Measurements from ENCODE around the gene CCDC12.

Gene CCDC12

GRCh38 chr3:46883830-46884185, 92.7 kb downstream of the CCDC12 start:
- TF ChIP-seq CTCF (conservative IDR thresholded peaks at IDR 0.05) (no peak), ZFX (IDR thresholded peaks at IDR 0.05) (no peak)
- H3K27ac ChIP-seq: no peak overlapping the region

- TF ChIP-seq CTCF (conservative IDR thresholded peaks at IDR 0.05): no peak
- no peak for TF ChIP-seq ZFX (IDR thresholded peaks at IDR 0.05)
- H3K27ac ChIP-seq: no peak overlapping the region
These were observed 93.3 kb downstream of the CCDC12 start for GRCh38 chr3:46883054-46883829.

GRCh38 chr3:46882377-46883053, 94.0 kb downstream of the CCDC12 start:
- no peak overlapping the region for H3K27ac ChIP-seq
- TF ChIP-seq ZFX (IDR thresholded peaks at IDR 0.05): no peak
- TF ChIP-seq CTCF (conservative IDR thresholded peaks at IDR 0.05): no peak

- no peak overlapping the region for H3K27ac ChIP-seq
- no peak for TF ChIP-seq CTCF (conservative IDR thresholded peaks at IDR 0.05)
- no peak for TF ChIP-seq ZFX (IDR thresholded peaks at IDR 0.05)
These were observed 94.8 kb downstream of the CCDC12 start for GRCh38 chr3:46881596-46882376.

- no peak for TF ChIP-seq ZFX (IDR thresholded peaks at IDR 0.05)
These were observed 95.5 kb downstream of the CCDC12 start for GRCh38 chr3:46880884-46881595.

GRCh38 chr3:46878781-46879436, 97.6 kb downstream of the CCDC12 start:
- TF ChIP-seq ZFX (IDR thresholded peaks at IDR 0.05): no peak
- no peak for TF ChIP-seq CTCF (conservative IDR thresholded peaks at IDR 0.05)
- no peak overlapping the region for H3K27ac ChIP-seq

More at GRCh38 chr3:46880884-46881595, 95.5 kb downstream of the CCDC12 start:
- H3K27ac ChIP-seq: no peak overlapping the region
